Choroid plexus epithelial cell (primary cell): ENCODE data around the gene LPAR1.
"Not testable (repeated sequence)": the region's sequence is repeated elsewhere in the genome, so short reads cannot be mapped to it uniquely, and the experiment has no call there.

Experiments
- DNase-seq: peaks from one replicate; pipeline ENCODE4 v3.0.0-alpha.2; 2010; ENCODE audit warnings: low read depth
- H3K4me3 ChIP-seq: 2 replicates; pipeline ENCODE4 v1.5.1; 2011; ENCODE audit warnings: low read depth, mild to moderate bottlenecking, control low read depth, low read length, moderate library complexity
- CTCF ChIP-seq: conservative IDR thresholded peaks from 2 replicates; pipeline ENCODE4 v1.5.1; 2011; ENCODE audit warnings: low read depth, mild to moderate bottlenecking, control low read depth, inconsistent platforms, low read length, moderate library complexity

The LPAR1 gene

GRCh38 chr9:111056538-111056937 lies 18.3 kb upstream of the LPAR1 start:
- DNase-seq = peak; percentile 86
- no peak overlapping the region for H3K4me3 ChIP-seq
- no peak for TF ChIP-seq CTCF

GRCh38 chr9:111052791-111053190 lies 14.5 kb upstream of the LPAR1 start:
- TF ChIP-seq CTCF = no peak
- DNase-seq = no peak
- no peak overlapping the region for H3K4me3 ChIP-seq

GRCh38 chr9:111051400-111051799 lies 13.1 kb upstream of the LPAR1 start:
- no peak for DNase-seq
- no peak overlapping the region for H3K4me3 ChIP-seq
- no peak for TF ChIP-seq CTCF

GRCh38 chr9:111050819-111051218 lies 12.5 kb upstream of the LPAR1 start:
- no peak for TF ChIP-seq CTCF
- H3K4me3 ChIP-seq = no peak overlapping the region
- no peak for DNase-seq

GRCh38 chr9:111047287-111047686 lies 9.0 kb upstream of the LPAR1 start:
- H3K4me3 ChIP-seq, DNase-seq: not testable (repeated sequence)

GRCh38 chr9:111041902-111042301 lies 3.6 kb upstream of the LPAR1 start:
- no peak for TF ChIP-seq CTCF
- no peak for DNase-seq
- H3K4me3 ChIP-seq = no peak overlapping the region

GRCh38 chr9:111040494-111040893 lies 2.2 kb upstream of the LPAR1 start:
- no peak overlapping the region for H3K4me3 ChIP-seq
- no peak for DNase-seq
- TF ChIP-seq CTCF = no peak
